ENCODE measurements around the gene ZNF816.

Gene ZNF816

DNA sequence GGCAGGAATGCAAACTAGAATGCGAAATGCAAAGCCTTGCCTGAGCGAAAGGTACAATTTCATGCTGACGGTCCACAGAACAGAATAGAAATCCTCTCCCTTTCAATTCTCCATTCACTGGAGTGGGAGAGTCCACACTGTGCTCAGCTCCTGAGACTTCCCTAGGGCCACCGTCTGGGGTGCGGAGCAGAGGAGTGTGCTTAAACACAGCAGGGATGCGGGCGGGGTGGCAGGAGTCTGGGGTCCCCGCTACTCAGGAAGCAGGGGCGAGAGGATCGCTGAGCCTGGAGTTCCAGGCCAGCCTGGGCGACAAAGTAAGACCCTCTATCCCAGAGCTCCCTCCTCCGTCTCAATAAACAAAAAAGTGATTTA is 552 bp upstream of the ZNF816 start:
- TF ChIP-seq GLIS3 (CRISPR knock-in tag; IDR thresholded peaks at IDR 0.05) (no peak), PPARA (CRISPR knock-in tag; IDR thresholded peaks at IDR 0.05; ENCODE audit: borderline replicate concordance) (no peak), TOX (CRISPR knock-in tag; IDR thresholded peaks at IDR 0.05; ENCODE audit: borderline replicate concordance) (no peak), RARB (CRISPR knock-in tag; IDR thresholded peaks at IDR 0.05) (no peak), ZC3H10 (CRISPR knock-in tag; IDR thresholded peaks at IDR 0.05) (no peak), TCF4 (CRISPR knock-in tag; IDR thresholded peaks at IDR 0.05; ENCODE audit: borderline replicate concordance) (no peak)
- TF ChIP-seq, protein P1, sequence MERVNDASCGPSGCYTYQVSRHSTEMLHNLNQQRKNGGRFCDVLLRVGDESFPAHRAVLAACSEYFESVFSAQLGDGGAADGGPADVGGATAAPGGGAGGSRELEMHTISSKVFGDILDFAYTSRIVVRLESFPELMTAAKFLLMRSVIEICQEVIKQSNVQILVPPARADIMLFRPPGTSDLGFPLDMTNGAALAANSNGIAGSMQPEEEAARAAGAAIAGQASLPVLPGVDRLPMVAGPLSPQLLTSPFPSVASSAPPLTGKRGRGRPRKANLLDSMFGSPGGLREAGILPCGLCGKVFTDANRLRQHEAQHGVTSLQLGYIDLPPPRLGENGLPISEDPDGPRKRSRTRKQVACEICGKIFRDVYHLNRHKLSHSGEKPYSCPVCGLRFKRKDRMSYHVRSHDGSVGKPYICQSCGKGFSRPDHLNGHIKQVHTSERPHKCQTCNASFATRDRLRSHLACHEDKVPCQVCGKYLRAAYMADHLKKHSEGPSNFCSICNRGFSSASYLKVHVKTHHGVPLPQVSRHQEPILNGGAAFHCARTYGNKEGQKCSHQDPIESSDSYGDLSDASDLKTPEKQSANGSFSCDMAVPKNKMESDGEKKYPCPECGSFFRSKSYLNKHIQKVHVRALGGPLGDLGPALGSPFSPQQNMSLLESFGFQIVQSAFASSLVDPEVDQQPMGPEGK (CRISPR knock-in tag; IDR thresholded peaks at IDR 0.05; ENCODE audit: borderline replicate concordance), result no peak
- ATAC-seq, result peak; percentile 58

DNA sequence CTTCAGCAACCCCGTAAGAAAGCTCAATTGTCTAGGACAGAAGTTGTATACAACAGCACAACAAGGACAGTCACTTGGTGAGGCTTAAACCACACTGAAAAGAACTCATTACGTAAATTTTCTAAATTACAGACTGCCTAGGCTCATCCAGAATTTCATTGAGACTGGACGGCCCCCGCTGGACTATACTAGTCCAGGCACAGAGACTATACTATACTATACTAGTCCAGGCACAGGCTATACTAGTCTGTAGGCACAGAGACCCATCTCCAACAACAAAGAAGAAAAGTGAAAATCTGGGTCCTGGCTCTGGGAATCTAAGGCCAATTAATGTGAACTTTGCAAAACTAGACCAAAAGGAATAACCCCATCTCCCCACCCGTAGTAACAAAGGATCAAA is 700 bp downstream of the ZNF816 start:
- no peak for TF ChIP-seq ZC3H10 (CRISPR knock-in tag; IDR thresholded peaks at IDR 0.05)
- no peak for TF ChIP-seq ARNTL (CRISPR knock-in tag; IDR thresholded peaks at IDR 0.05; ENCODE audit: borderline replicate concordance, low read depth)
- TF ChIP-seq ZNF70 (CRISPR knock-in tag; IDR thresholded peaks at IDR 0.05), result no peak
- no peak for TF ChIP-seq GLIS3 (CRISPR knock-in tag; IDR thresholded peaks at IDR 0.05)
- TF ChIP-seq OSR1 (CRISPR knock-in tag; IDR thresholded peaks at IDR 0.05), result no peak
- no peak for TF ChIP-seq CSDC2 (CRISPR knock-in tag; IDR thresholded peaks at IDR 0.05)
- TF ChIP-seq BACH2 (CRISPR knock-in tag; IDR thresholded peaks at IDR 0.05; ENCODE audit: borderline replicate concordance), result no peak
- TF ChIP-seq SNAI2 (CRISPR knock-in tag; IDR thresholded peaks at IDR 0.05), result no peak
- TF ChIP-seq, protein P2, sequence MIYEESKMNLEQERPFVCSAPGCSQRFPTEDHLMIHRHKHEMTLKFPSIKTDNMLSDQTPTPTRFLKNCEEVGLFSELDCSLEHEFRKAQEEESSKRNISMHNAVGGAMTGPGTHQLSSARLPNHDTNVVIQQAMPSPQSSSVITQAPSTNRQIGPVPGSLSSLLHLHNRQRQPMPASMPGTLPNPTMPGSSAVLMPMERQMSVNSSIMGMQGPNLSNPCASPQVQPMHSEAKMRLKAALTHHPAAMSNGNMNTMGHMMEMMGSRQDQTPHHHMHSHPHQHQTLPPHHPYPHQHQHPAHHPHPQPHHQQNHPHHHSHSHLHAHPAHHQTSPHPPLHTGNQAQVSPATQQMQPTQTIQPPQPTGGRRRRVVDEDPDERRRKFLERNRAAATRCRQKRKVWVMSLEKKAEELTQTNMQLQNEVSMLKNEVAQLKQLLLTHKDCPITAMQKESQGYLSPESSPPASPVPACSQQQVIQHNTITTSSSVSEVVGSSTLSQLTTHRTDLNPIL (CRISPR knock-in tag; IDR thresholded peaks at IDR 0.05; ENCODE audit: low read depth), result no peak
- no peak for TF ChIP-seq ESRRG (CRISPR knock-in tag; IDR thresholded peaks at IDR 0.05)
- no peak for TF ChIP-seq ZFP30 (CRISPR knock-in tag; IDR thresholded peaks at IDR 0.05)
- TF ChIP-seq, protein P3, sequence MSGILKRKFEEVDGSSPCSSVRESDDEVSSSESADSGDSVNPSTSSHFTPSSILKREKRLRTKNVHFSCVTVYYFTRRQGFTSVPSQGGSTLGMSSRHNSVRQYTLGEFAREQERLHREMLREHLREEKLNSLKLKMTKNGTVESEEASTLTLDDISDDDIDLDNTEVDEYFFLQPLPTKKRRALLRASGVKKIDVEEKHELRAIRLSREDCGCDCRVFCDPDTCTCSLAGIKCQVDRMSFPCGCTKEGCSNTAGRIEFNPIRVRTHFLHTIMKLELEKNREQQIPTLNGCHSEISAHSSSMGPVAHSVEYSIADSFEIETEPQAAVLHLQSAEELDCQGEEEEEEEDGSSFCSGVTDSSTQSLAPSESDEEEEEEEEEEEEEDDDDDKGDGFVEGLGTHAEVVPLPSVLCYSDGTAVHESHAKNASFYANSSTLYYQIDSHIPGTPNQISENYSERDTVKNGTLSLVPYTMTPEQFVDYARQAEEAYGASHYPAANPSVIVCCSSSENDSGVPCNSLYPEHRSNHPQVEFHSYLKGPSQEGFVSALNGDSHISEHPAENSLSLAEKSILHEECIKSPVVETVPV (CRISPR knock-in tag; IDR thresholded peaks at IDR 0.05), result no peak
- no peak for TF ChIP-seq PPARA (CRISPR knock-in tag; IDR thresholded peaks at IDR 0.05; ENCODE audit: borderline replicate concordance)
- TF ChIP-seq, protein P4, sequence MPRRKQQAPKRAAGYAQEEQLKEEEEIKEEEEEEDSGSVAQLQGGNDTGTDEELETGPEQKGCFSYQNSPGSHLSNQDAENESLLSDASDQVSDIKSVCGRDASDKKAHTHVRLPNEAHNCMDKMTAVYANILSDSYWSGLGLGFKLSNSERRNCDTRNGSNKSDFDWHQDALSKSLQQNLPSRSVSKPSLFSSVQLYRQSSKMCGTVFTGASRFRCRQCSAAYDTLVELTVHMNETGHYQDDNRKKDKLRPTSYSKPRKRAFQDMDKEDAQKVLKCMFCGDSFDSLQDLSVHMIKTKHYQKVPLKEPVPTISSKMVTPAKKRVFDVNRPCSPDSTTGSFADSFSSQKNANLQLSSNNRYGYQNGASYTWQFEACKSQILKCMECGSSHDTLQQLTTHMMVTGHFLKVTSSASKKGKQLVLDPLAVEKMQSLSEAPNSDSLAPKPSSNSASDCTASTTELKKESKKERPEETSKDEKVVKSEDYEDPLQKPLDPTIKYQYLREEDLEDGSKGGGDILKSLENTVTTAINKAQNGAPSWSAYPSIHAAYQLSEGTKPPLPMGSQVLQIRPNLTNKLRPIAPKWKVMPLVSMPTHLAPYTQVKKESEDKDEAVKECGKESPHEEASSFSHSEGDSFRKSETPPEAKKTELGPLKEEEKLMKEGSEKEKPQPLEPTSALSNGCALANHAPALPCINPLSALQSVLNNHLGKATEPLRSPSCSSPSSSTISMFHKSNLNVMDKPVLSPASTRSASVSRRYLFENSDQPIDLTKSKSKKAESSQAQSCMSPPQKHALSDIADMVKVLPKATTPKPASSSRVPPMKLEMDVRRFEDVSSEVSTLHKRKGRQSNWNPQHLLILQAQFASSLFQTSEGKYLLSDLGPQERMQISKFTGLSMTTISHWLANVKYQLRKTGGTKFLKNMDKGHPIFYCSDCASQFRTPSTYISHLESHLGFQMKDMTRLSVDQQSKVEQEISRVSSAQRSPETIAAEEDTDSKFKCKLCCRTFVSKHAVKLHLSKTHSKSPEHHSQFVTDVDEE (CRISPR knock-in tag; IDR thresholded peaks at IDR 0.05), result no peak
- TF ChIP-seq, protein P1 (CRISPR knock-in tag; IDR thresholded peaks at IDR 0.05; ENCODE audit: borderline replicate concordance), result no peak
- TF ChIP-seq RARB (CRISPR knock-in tag; IDR thresholded peaks at IDR 0.05), result no peak
- TF ChIP-seq ZFP3 (CRISPR knock-in tag; IDR thresholded peaks at IDR 0.05), result no peak
- no peak for TF ChIP-seq TCF4 (CRISPR knock-in tag; IDR thresholded peaks at IDR 0.05; ENCODE audit: borderline replicate concordance)
- ATAC-seq, result peak; percentile 37

DNA sequence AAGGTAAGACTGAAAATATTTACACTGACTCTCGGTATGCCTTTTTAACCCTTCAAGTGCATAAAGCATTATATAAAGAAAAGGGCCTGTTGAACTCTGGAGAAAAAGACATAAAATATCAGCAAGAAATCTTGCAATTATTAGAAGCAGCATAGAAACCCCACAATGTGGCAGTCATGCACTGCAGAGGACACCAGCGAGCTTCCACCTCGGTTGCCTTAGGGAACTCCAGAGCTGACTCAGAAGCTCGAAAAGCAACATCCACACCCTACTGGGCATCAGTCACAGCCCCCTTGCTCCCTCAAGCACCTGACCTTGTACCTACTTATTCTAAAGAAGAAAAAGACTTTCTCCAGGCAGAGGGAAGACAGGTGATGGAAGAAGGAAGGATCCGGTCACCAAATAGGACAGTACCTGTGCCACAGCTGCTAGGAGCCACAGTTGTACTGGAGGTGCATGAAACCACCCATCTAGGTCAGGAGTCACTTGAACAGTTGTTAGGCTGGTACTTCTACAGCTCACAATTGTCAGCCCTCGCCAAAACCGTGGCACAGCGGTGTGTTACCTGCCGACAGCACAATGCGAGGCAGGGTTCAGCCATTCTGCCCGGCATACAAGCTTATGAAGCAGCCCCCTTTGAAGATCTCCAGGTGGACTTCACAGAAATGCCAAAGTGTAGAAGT is 2.9 kb downstream of the ZNF816 start:
- no peak for ATAC-seq
- no peak for TF ChIP-seq RARB (CRISPR knock-in tag; IDR thresholded peaks at IDR 0.05)
- TF ChIP-seq ZNF565 (CRISPR knock-in tag; conservative IDR thresholded peaks at IDR 0.05; ENCODE audit: low read depth), result no peak
- TF ChIP-seq BACH2 (CRISPR knock-in tag; IDR thresholded peaks at IDR 0.05; ENCODE audit: borderline replicate concordance), result no peak
- TF ChIP-seq, protein P2 (CRISPR knock-in tag; IDR thresholded peaks at IDR 0.05; ENCODE audit: low read depth), result no peak
- no peak for TF ChIP-seq CSDC2 (CRISPR knock-in tag; IDR thresholded peaks at IDR 0.05)
- no peak for TF ChIP-seq TCF4 (CRISPR knock-in tag; IDR thresholded peaks at IDR 0.05; ENCODE audit: borderline replicate concordance)
- no peak for TF ChIP-seq ISL1 (CRISPR knock-in tag; IDR thresholded peaks at IDR 0.05)
- TF ChIP-seq, protein P1 (CRISPR knock-in tag; IDR thresholded peaks at IDR 0.05; ENCODE audit: borderline replicate concordance), result no peak
